ENCODE data around the gene SLC25A47. TPM values are rescaled to one million over a fixed set of nuclear protein-coding genes. Genes with fewer than 3 reads are reported as not detected.

Gene SLC25A47
- total and polyA plus RNA-seq, 9 of the 15 experiments (the other 6 are each of a cell fraction or from before 2014, with no cell fraction given) = 0.09 to 0.23 (median 0.22) TPM; not detected in 6

- ChIA-PET CTCF (ENCODE audit: low intra/inter-chr PET ratio) (no interaction called here), POLR2A (interaction anchor here (0.5 to 1.0 kb wide), 3 partner anchors 12 to 50 kb away, joined by 3 read pairs; no protein-coding TSS in a partner anchor)
- DNase-seq (ENCODE audit: extremely low read depth in 1 of 4, low spot score in 3 of 4) (no peak), FAIRE-seq (no peak), ATAC-seq (no peak)
- Histone ChIP-seq H3K9me3 (replicated peaks; ENCODE audit: control insufficient read depth, insufficient read depth, low read depth, low read length) (no peaks in the 10 kb centered on the region), H3K79me2 (ENCODE audit: control insufficient read depth, insufficient read depth, low read length) (peaks cover 86% of the 10 kb centered on the region), H3K27ac (ENCODE audit: extremely low read depth, low read depth, low read length) (no peak overlapping the region), H3K9me1 (ENCODE audit: control insufficient read depth, insufficient read depth, low read length) (no peaks in the 10 kb centered on the region), H2AFZ (ENCODE audit: low read depth, low read length) (no peak overlapping the region), H3K4me1 (replicated peaks in 1 of 2; ENCODE audit: control insufficient read depth in 2 of 2, insufficient read depth in 2 of 2, low read length in 2 of 2) (peaks cover 0 to 3% of the 10 kb centered on the region in 2 experiments; a peak in 2 of 5 replicates), H4K20me1 (replicated peaks; ENCODE audit: control insufficient read depth, insufficient read depth, low read length) (0 out of 2 replicates have a peak, but pooled peaks cover 6% of the 10 kb centered on the region), H3K27me3 (ENCODE audit: control insufficient read depth in 2 of 2, insufficient read depth in 2 of 2, low read length in 2 of 2) (no peaks in the 10 kb centered on the region), H3K9ac (ENCODE audit: insufficient read depth in 1 of 2, low read depth in 2 of 2, low read length in 2 of 2) (no peak overlapping the region), H3K36me3 (ENCODE audit: control insufficient read depth, insufficient read depth, low read length) (peaks cover 67% of the 10 kb centered on the region; the same call in 2 of the 3 replicates), H3K4me3 (no peak overlapping the region), H3K4me2 (ENCODE audit: insufficient read depth, low read length) (no peak overlapping the region)
- 88% methylated on average over 4 of the region's 4 CpGs for WGBS (ENCODE audit: insufficient coverage, low coverage, missing lambda C conversion rate)
- intact Hi-C loops (cut with micrococcal nuclease) = no loop called here
- in situ Hi-C loops (cut with MboI) = no loop called here
- no TSS peak for BruUV-seq (replicated peaks)
- TF ChIP-seq, protein P1, sequence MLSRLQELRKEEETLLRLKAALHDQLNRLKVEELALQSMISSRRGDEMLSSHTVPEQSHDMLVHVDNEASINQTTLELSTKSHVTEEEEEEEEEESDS (CRISPR knock-in tag; IDR thresholded peaks at IDR 0.05) = no peak
- TF ChIP-seq MTA3 (IDR thresholded peaks at IDR 0.05; ENCODE audit: borderline replicate concordance) = no peak
- no peak for TF ChIP-seq ZNF696 (CRISPR knock-in tag; conservative IDR thresholded peaks at IDR 0.05)
- TF ChIP-seq GABPA (tag; conservative IDR thresholded peaks at IDR 0.05; ENCODE audit: low read depth) = no peak
- TF ChIP-seq, protein P2, sequence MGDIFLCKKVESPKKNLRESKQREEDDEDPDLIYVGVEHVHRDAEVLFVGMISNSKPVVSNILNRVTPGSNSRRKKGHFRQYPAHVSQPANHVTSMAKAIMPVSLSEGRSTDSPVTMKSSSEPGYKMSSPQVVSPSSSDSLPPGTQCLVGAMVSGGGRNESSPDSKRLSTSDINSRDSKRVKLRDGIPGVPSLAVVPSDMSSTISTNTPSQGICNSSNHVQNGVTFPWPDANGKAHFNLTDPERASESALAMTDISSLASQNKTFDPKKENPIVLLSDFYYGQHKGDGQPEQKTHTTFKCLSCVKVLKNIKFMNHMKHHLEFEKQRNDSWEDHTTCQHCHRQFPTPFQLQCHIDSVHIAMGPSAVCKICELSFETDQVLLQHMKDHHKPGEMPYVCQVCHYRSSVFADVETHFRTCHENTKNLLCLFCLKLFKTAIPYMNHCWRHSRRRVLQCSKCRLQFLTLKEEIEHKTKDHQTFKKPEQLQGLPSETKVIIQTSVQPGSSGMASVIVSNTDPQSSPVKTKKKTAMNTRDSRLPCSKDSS (IDR thresholded peaks at IDR 0.05; ENCODE audit: low read depth, partially characterized antibody) = no peak
- no peak for TF ChIP-seq SNRNP70 (optimal IDR thresholded peaks at IDR 0.05; ENCODE audit: low read depth, low read length)
- TF ChIP-seq HMGXB4 (CRISPR knock-in tag; IDR thresholded peaks at IDR 0.05) = no peak
- TF ChIP-seq, protein P3, sequence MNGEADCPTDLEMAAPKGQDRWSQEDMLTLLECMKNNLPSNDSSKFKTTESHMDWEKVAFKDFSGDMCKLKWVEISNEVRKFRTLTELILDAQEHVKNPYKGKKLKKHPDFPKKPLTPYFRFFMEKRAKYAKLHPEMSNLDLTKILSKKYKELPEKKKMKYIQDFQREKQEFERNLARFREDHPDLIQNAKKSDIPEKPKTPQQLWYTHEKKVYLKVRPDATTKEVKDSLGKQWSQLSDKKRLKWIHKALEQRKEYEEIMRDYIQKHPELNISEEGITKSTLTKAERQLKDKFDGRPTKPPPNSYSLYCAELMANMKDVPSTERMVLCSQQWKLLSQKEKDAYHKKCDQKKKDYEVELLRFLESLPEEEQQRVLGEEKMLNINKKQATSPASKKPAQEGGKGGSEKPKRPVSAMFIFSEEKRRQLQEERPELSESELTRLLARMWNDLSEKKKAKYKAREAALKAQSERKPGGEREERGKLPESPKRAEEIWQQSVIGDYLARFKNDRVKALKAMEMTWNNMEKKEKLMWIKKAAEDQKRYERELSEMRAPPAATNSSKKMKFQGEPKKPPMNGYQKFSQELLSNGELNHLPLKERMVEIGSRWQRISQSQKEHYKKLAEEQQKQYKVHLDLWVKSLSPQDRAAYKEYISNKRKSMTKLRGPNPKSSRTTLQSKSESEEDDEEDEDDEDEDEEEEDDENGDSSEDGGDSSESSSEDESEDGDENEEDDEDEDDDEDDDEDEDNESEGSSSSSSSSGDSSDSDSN (IDR thresholded peaks at IDR 0.05; ENCODE audit: borderline replicate concordance in 1 of 2, low read depth in 2 of 2, low read length in 2 of 2) = no peak
- TF ChIP-seq ZEB2 (IDR thresholded peaks at IDR 0.05) = no peak
- no peak for TF ChIP-seq SIX5 (IDR thresholded peaks at IDR 0.05; ENCODE audit: borderline replicate concordance in 1 of 2, insufficient read depth in 1 of 2, low read depth in 1 of 2, low read length in 2 of 2)
- TF ChIP-seq, protein P4, sequence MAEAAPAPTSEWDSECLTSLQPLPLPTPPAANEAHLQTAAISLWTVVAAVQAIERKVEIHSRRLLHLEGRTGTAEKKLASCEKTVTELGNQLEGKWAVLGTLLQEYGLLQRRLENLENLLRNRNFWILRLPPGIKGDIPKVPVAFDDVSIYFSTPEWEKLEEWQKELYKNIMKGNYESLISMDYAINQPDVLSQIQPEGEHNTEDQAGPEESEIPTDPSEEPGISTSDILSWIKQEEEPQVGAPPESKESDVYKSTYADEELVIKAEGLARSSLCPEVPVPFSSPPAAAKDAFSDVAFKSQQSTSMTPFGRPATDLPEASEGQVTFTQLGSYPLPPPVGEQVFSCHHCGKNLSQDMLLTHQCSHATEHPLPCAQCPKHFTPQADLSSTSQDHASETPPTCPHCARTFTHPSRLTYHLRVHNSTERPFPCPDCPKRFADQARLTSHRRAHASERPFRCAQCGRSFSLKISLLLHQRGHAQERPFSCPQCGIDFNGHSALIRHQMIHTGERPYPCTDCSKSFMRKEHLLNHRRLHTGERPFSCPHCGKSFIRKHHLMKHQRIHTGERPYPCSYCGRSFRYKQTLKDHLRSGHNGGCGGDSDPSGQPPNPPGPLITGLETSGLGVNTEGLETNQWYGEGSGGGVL (CRISPR knock-in tag; IDR thresholded peaks at IDR 0.05) = no peak
- no peak for TF ChIP-seq XRCC3 (IDR thresholded peaks at IDR 0.05)
- TF ChIP-seq NRF1 (conservative IDR thresholded peaks at IDR 0.05 in 1 of 2, IDR thresholded peaks at IDR 0.05 in 1 of 2) = no peak
These were observed 48.9 kb upstream of the SLC25A47 start for GRCh38 chr14:100274250-100274649.

Data from K562 (cell line).